Bronchial epithelial cell (primary cell): Measurements from ENCODE around the gene ACTL6B. TPM values are rescaled to one million over a fixed set of nuclear protein-coding genes. Genes with fewer than 3 reads are reported as not detected.

Experiments
- total RNA-seq: library from RNA; depleted of rRNA; stranded (reverse); fragments of >200 nt; gene quantifications from 2 replicates; pipeline ENCODE4 v1.2.1, GENCODE V29; 2014

Gene ACTL6B
- total RNA-seq, 1 donor from 2014 or later = not detected

Other genes starting within 250 kb of the ACTL6B start
- gene ZCWPW1, start 227.7 kb downstream of the ACTL6B start, total RNA-seq = 1.3 and 2.0 TPM in 2 replicates
- gene MEPCE, start 226.6 kb downstream of the ACTL6B start, total RNA-seq = 18.7 and 20.7 TPM in 2 replicates
- gene PPP1R35, start 220.0 kb downstream of the ACTL6B start, total RNA-seq = 32.8 and 34.2 TPM in 2 replicates
- gene SPACDR, start 192.2 kb downstream of the ACTL6B start, total RNA-seq = 0.38 and 0.53 TPM in 2 replicates
- gene TSC22D4, start 177.2 kb downstream of the ACTL6B start, total RNA-seq = 7.6 and 12.7 TPM in 2 replicates
- gene NYAP1, start 172.5 kb downstream of the ACTL6B start, total RNA-seq = under 0.01 and 0.64 TPM in 2 replicates
- 1.3 and 2.3 TPM in 2 replicates for gene AGFG2, start 117.2 kb downstream of the ACTL6B start, total RNA-seq
- gene SAP25, start 82.5 kb downstream of the ACTL6B start, total RNA-seq = not detected in 2 replicates
- gene LRCH4, start 70.3 kb downstream of the ACTL6B start, total RNA-seq = 3.9 and 8.2 TPM in 2 replicates
- gene FBXO24, start 70.1 kb downstream of the ACTL6B start, total RNA-seq = 0.38 and 0.53 TPM in 2 replicates
- gene PCOLCE, start 54.1 kb downstream of the ACTL6B start, total RNA-seq = 0.38 and 0.53 TPM in 2 replicates
- gene MOSPD3, start 43.9 kb downstream of the ACTL6B start, total RNA-seq = 1.8 and 1.9 TPM in 2 replicates
- gene TFR2, start 14.9 kb downstream of the ACTL6B start, total RNA-seq = 0.13 TPM in 1 of 2 replicates, not detected in the other
- 66.1 and 88.7 TPM in 2 replicates for gene GNB2, start 17.3 kb upstream of the ACTL6B start, total RNA-seq
- gene GIGYF1, start 37.8 kb upstream of the ACTL6B start, total RNA-seq = 9.9 and 14.2 TPM in 2 replicates
- 33.8 and 40.8 TPM in 2 replicates for gene POP7, start 49.7 kb upstream of the ACTL6B start, total RNA-seq
- not detected in 2 replicates for gene EPO, start 64.0 kb upstream of the ACTL6B start, total RNA-seq
- not detected in 2 replicates for gene ZAN, start 77.1 kb upstream of the ACTL6B start, total RNA-seq
- 104 and 153 TPM in 2 replicates for gene EPHB4, start 171.1 kb upstream of the ACTL6B start, total RNA-seq
- gene SLC12A9, start 196.3 kb upstream of the ACTL6B start, total RNA-seq = 6.5 and 7.6 TPM in 2 replicates
- gene TRIP6, start 210.9 kb upstream of the ACTL6B start, total RNA-seq = 33.0 and 70.3 TPM in 2 replicates
- gene SRRT, start 218.7 kb upstream of the ACTL6B start, total RNA-seq = 26.9 and 29.3 TPM in 2 replicates
- gene UFSP1, start 233.3 kb upstream of the ACTL6B start, total RNA-seq = 4.2 and 4.7 TPM in 2 replicates
- 0.13 TPM in 1 of 2 replicates, not detected in the other for gene ACHE, start 239.4 kb upstream of the ACTL6B start, total RNA-seq